Calu3 (cell line): ENCODE data around the gene ADAMTS17. TPM values are rescaled to one million over a fixed set of nuclear protein-coding genes. Genes with fewer than 3 reads are reported as not detected.

ENCODE experiments used
- BruUV-seq: library from RNA; stranded (reverse); fragments of 400-500 nt; replicated peaks from 2 replicates; lab custom pipeline; 2021; lab: Mats Ljungman, UMichigan
- CTCF ChIA-PET: fragments of 300-600 bp; sonication (Branson Sonifier 250); formaldehyde crosslinking; loops from one replicate; lab custom pipeline; 2022; ENCODE audit warnings: antibody characterized with exemption; lab: Charles Lee
- DNase-seq: peaks from one replicate; pipeline ENCODE4 v3.0.0; 2022
- H3K27ac Mint-ChIP-seq: one replicate; pipeline ENCODE4 v1.8.0; 2022; ENCODE audit warnings: mixed read lengths; ENCODE audit not compliant: unreplicated experiment
- H3K27me3 Mint-ChIP-seq: one replicate; pipeline ENCODE4 v1.8.0; 2022; ENCODE audit warnings: mixed read lengths; ENCODE audit not compliant: unreplicated experiment
- H3K36me3 Mint-ChIP-seq: one replicate; pipeline ENCODE4 v1.8.0; 2022; ENCODE audit warnings: mild to moderate bottlenecking, moderate library complexity, mixed read lengths; ENCODE audit not compliant: insufficient read depth, unreplicated experiment
- H3K4me1 Mint-ChIP-seq: one replicate; pipeline ENCODE4 v1.8.0; 2022; ENCODE audit warnings: mild to moderate bottlenecking, low read depth, mixed read lengths; ENCODE audit not compliant: unreplicated experiment
- H3K4me3 Mint-ChIP-seq: one replicate; pipeline ENCODE4 v1.8.0; 2022; ENCODE audit warnings: mild to moderate bottlenecking, low read depth, moderate library complexity, mixed read lengths; ENCODE audit not compliant: unreplicated experiment
- H3K9me3 Mint-ChIP-seq: one replicate; pipeline ENCODE4 v1.8.0; 2022; ENCODE audit warnings: low read depth, mixed read lengths; ENCODE audit not compliant: unreplicated experiment
- CTCF ChIP-seq: fragments of 200-600 bp; IDR thresholded peaks from one replicate; pipeline ENCODE4 v1.8.0; 2022; ENCODE audit warnings: antibody characterized with exemption; ENCODE audit not compliant: unreplicated experiment
- intact Hi-C: fragments of 100-400 bp; cut with micrococcal nuclease; formaldehyde crosslinking; loops from one replicate; pipeline ENCODE4 v1.10.0; 2022; ENCODE audit not compliant: unreplicated experiment
- total RNA-seq: library from RNA; stranded (reverse); gene quantifications from 2 replicates; pipeline ENCODE4 v1.2.3, GENCODE V29; 2022

The ADAMTS17 gene
- total RNA-seq, 1 experiment from 2014 or later, result 3.5 TPM

GRCh38 chr15:100338971-100339444, 2.8 kb downstream of the ADAMTS17 start:
- Mint-ChIP-seq H3K36me3 (peaks cover 16% of the 10 kb centered on the region), H3K4me1 (no peaks in the 10 kb centered on the region), H3K27ac (no peak overlapping the region), H3K9me3 (no peaks in the 10 kb centered on the region), H3K4me3 (no peak overlapping the region), H3K27me3 (peaks cover 47% of the 10 kb centered on the region)
- BruUV-seq, result no TSS peak
- CTCF ChIA-PET, result interaction anchor here (0.7 to 1.2 kb wide), 4 partner anchors 11 to 413 kb away, joined by 3 to 7 read pairs (median 5); no protein-coding TSS in a partner anchor
- peak; percentile 31 for TF ChIP-seq CTCF
- intact Hi-C loops, result loop anchor here (2.0 kb wide), 1 partner anchor 410 kb away; no protein-coding TSS in a partner anchor
- DNase-seq, result peak; percentile 69

GRCh38 chr15:100338247-100338646, 3.5 kb downstream of the ADAMTS17 start:
- no peak for DNase-seq
- no peak overlapping the region for H3K4me3 Mint-ChIP-seq
- H3K36me3 Mint-ChIP-seq, result peaks cover 16% of the 10 kb centered on the region
- H3K9me3 Mint-ChIP-seq, result no peaks in the 10 kb centered on the region
- intact Hi-C loops, result loop anchor here (2.0 kb wide), 1 partner anchor 409 kb away; no protein-coding TSS in a partner anchor
- H3K4me1 Mint-ChIP-seq, result no peaks in the 10 kb centered on the region
- H3K27me3 Mint-ChIP-seq, result peaks cover 39% of the 10 kb centered on the region
- no TSS peak for BruUV-seq
- no peak overlapping the region for H3K27ac Mint-ChIP-seq
- CTCF ChIA-PET, result interaction anchor here (1.1 kb wide), 1 partner anchor 410 kb away, joined by 7 read pairs; no protein-coding TSS in a partner anchor
- TF ChIP-seq CTCF, result no peak

GRCh38 chr15:100337096-100338044, 4.4 kb downstream of the ADAMTS17 start:
- no peak overlapping the region for H3K27ac Mint-ChIP-seq
- no TSS peak for BruUV-seq
- DNase-seq, result no peak

More at GRCh38 chr15:100337096-100338044, 4.4 kb downstream of the ADAMTS17 start:
- TF ChIP-seq CTCF, result no peak
- H3K27me3 Mint-ChIP-seq, result peaks cover 30% of the 10 kb centered on the region
- H3K4me1 Mint-ChIP-seq, result no peaks in the 10 kb centered on the region
- CTCF ChIA-PET, result no interaction called here
- H3K4me3 Mint-ChIP-seq, result no peak overlapping the region
- intact Hi-C loops, result loop anchor here (2.0 kb wide), 1 partner anchor 409 kb away; no protein-coding TSS in a partner anchor
- H3K36me3 Mint-ChIP-seq, result peaks cover 16% of the 10 kb centered on the region
- no peaks in the 10 kb centered on the region for H3K9me3 Mint-ChIP-seq
